NCI-H128 (cell line): ENCODE data around the gene FDXACB1.
"Not testable (repeated sequence)": the region's sequence is repeated elsewhere in the genome, so short reads cannot be mapped to it uniquely, and the experiment has no call there.

Experiments
- DNase-seq: peaks from one replicate; lab custom pipeline; 2025; ENCODE audit not compliant: unreplicated experiment; lab: John Stamatoyannopoulos, UW

The FDXACB1 gene

DNA sequence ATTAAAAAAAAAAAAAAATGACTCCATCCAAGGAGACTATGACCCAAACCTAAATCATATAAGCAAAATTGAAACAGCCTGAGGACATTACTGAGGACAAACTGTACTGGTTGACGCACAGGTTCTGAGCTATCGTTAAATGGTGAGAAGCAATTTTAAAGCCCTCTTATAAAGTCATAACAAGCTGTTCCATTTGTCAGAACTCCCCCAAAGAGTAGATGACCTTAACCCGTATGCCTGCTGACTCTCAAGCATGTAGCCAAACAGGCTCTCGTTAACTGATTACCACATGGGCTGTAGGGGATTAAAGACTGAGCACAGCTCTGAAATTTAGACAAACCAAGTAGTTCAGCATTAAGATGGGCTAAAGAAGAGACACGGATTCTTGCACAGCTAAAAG lies 30.4 kb upstream of the FDXACB1 start:
- DNase-seq = no peak

DNA sequence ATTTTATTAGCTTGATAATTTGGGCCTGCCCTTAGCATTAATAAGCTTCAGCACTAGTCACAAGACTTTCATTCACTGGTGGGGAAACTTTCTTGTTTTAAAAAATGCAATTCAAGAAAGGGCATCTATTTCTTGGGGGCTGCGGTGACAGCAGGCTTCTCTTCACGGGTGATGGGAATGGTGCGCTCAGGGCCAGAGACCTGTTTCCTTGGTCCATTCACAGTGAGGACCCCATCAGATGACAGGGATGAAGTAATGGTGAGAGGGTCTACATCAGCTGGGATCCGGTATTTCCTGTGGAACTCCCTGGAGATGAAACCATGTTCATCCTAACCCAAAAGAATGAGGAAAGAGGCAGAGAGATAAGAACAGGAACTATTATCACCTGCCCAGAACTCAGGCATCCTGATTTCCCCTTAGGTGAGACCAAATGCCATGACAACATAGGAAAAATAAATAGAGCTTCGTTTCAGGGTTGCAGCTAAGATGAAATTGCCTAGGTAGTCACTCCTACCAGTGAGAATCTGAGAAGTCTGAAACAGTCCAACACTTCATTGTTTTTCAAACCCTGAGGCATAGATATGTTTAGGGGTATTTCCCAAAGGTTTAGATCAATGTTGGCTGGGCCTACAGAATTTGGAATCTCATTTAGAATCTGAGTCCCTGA lies 29.8 kb upstream of the FDXACB1 start:
- DNase-seq = no peak

DNA sequence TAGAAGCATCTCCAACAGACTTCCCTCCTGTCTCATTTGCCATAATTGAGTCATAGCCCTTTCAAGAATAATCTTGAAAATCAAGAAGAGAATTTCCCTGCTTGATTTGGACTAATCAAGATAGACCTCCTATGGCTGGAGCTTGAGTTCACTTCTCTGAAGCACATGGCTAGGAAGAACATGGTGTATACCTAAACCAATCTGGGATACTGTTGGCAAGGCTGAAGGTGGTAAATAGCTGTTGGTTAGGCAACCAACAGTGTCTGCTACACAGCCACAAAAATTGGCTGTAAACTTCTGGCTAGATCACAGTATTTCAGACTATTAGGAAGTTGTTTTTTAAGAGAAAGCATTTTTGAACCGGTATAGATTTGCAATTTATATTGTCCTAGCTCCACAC lies 27.7 kb upstream of the FDXACB1 start:
- DNase-seq = no peak

DNA sequence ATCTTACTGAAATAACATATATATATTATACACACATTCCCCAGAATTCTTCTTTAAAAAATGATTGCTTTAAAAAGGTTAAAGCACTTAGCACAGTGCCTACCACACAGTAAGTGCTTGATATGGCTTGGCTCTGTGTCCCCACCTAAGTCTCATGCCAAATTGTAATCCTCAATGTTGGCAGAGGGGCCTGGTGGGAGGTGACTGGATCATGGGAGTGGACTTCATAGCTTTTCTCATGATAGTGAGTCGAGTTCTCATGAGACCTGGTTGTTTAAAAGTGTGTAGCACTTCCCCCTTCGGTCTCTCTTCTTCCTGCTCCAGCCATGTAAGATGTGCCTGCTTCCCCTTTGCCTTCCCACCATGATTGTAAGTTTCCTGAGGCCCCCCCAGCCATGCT lies 26.4 kb upstream of the FDXACB1 start:
- DNase-seq = no peak

- DNase-seq = no peak
Observed at GRCh38 chr11:111886844-111887243, 7.9 kb upstream of the FDXACB1 start.

GRCh38 chr11:111886032-111886431 lies 7.1 kb upstream of the FDXACB1 start:
- no peak for DNase-seq

GRCh38 chr11:111885053-111885452 lies 6.1 kb upstream of the FDXACB1 start:
- not testable (repeated sequence) for DNase-seq

DNA sequence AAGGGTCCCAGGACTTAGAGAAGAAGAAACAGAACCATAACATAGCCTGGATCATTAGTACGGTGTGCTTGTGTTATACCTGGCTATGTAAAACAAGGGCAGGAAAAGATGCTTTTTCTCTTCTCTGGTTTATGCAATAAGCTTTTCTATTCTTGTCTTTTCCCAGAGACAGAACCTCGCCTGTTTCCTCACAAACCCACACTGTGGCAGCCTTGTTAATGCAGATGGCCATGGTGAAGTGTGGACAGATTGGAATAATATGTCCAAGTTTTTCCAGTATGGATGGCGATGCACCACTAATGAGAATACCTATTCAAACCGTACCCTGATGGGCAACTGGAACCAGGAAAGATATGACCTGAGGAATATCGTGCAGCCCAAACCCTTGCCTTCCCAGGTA lies 3.2 kb upstream of the FDXACB1 start:
- no peak for DNase-seq

DNA sequence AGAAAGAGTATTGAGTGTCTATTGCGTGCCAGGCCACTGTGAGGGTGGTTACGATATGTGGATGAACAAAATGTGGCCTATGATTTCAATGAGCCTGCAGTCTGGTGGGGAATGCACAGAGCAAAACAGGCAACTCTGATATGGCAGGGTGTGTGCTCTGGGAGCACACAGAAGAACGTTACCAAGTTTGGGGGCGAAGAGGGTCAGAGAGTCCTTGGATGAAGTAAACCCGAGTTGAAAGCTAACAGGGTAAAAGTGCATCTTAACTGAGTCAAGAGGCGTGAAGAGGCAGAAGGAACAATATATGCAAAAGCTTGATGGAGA lies 634 bp upstream of the FDXACB1 start:
- no peak for DNase-seq

- peak; percentile 31 for DNase-seq
Observed at GRCh38 chr11:111878385-111878848, 548 bp downstream of the FDXACB1 start.

- DNase-seq = no peak
Observed at GRCh38 chr11:111871693-111872161, 7.2 kb downstream of the FDXACB1 start.

DNA sequence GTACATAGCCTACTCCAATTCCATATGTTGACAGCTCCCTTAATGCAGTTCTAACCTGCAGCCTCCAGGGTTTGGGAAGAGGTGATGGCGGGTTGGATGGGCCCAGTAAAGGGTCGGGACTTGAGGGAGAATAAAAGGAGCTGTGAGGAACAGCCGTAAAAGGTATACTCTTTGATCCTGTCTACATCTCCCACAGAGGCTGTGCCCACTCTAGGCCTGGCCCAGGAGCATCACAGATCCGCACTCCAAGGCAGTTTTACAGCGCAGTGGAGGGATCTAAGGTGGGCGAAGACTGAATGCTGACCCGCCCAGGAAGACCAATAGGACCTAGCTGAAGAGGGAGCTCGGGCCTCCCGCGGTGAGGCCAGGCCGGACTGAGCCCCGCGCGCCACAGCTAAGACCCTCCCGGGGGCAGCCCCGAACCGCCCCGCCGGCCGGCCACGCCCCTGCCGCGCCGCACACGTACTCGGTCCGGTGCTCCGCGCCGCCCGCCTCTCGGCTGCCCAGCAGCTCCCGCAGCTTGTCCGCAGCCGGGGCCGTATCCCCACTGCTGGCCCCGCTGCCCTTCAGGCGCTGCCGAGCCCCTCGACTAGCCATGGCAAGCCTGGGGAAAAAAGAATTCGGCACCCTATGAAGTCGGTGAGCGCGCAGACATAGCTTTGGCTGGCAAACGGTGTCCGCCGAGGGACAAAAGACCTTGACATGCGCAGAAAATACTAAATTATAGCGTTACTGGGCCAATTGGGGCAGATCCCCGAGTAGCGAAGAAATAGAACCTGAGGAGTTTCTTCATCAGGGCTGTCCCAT lies 7.9 kb downstream of the FDXACB1 start, which contains the start of gene ALG9:
Gene ALG9, minus strand, starts transcription at position 696 of the 807 bp plus-strand sequence. Its CDS starts 99 bp downstream, at position 597.
- DNase-seq = peak; percentile 33

GRCh38 chr11:111870522-111870885 lies 8.5 kb downstream of the FDXACB1 start:
- no peak for DNase-seq

- DNase-seq = no peak
Observed at GRCh38 chr11:111870113-111870512, 8.9 kb downstream of the FDXACB1 start.

DNA sequence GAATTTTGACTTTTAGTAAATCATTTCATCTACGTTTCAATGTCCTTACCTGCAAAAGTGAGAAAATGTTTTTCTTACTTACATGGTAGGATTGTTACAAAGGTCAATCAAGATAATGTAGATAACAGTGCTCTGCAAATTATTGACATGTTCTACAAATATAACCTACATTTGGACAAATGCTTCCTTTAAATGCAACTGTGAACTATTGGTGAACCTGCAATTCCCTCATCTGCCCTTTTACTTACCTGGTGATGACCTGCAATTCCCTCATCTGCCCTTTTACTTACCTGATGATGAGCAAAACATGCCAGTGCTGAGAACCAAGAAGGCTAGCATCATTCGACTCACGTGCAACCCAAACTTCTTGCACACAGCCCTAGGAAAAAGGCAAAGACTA lies 18.7 kb downstream of the FDXACB1 start:
- no peak for DNase-seq

DNA sequence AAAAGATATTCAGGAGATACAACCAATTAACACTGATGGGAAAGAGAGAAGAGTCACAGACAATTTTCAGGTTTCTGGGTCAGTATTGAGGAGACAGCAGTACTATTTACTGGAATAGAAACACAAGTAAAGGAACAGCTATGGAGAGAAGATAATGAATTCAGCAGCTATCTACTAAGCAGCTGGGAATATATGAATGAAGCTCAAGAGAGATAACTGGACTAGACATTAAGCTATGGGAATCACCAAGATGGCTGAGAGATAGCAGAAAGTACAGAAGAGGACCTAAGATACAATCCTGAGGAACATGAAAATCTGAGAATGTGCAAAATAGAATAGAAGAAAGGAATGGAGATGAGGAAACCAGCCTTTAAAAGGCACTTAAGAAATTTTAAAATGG lies 23.5 kb downstream of the FDXACB1 start:
- DNase-seq = no peak

DNA sequence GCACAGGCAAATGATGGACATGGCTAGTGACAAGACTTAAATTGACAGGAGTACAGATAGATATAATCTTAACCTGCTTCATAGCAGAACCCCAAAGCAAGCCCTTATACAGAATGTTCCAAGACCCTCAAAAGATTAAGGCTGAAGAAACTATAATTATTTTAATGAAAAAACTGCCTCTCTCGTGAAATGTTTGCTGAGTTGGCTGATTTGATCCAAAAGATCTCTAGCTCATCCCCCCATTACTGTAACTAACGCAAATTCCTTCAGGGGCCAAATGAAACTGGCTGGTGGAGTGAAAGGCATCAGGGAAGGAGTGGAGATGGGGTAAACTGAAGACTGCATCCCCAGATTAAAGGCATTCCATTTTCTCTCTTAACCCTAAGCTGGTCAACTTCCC lies 26.9 kb downstream of the FDXACB1 start:
- no peak for DNase-seq

GRCh38 chr11:111851636-111852035 lies 27.3 kb downstream of the FDXACB1 start:
- no peak for DNase-seq

GRCh38 chr11:111851067-111851466 lies 27.9 kb downstream of the FDXACB1 start:
- DNase-seq = no peak

GRCh38 chr11:111849631-111850030 lies 29.3 kb downstream of the FDXACB1 start:
- DNase-seq = no peak

DNA sequence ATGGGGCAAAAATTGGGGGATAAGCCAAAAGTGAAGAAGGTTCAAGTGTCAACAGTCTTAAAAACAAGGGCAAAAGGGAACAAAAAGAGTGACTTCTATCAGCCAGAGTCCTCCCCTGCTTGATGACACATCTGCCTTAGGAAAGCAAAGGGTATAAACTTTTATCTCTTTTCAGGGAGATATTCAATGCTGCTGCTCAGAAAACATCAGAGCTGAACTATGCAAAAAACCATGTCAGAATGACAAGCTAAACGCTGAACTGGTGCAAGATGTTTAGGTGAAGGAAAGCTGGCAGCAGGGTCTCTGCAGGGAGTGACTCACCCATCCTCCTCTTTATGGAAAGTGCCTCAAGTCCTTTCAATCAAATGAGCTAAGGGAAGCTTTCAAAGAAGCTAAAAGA lies 32.3 kb downstream of the FDXACB1 start:
- DNase-seq = no peak

GRCh38 chr11:111846063-111846462 lies 32.9 kb downstream of the FDXACB1 start:
- no peak for DNase-seq
